22Rv1 (cell line): ENCODE measurements around the gene MR1.

Experiments used
- CTCF ChIP-seq: fragments of 450-650 bp; IDR thresholded peaks from 2 replicates; pipeline ENCODE4 v1.5.1; 2017; ENCODE audit warnings: mild to moderate bottlenecking
- ZFX ChIP-seq: fragments of 450-650 bp; IDR thresholded peaks from 2 replicates; pipeline ENCODE4 v1.6.1; 2017; ENCODE audit warnings: antibody characterized with exemption, borderline replicate concordance

GRCh38 chr1:181012203-181012745, 21.5 kb upstream of the MR1 start:
- TF ChIP-seq CTCF (no peak), ZFX (no peak)
